ENCODE data around the gene ARSK. TPM values are rescaled to one million over a fixed set of nuclear protein-coding genes. Genes with fewer than 3 reads are reported as not detected.

Gene ARSK
- total and polyA plus RNA-seq, 2 experiments from 2014 or later = 23.2 to 40.8 TPM

GRCh38 chr5:95554331-95554646, 612 bp upstream of the ARSK start (continued):
- no peak for TF ChIP-seq ZNF462 (CRISPR knock-in tag; IDR thresholded peaks at IDR 0.05)
- TF ChIP-seq, protein P1, sequence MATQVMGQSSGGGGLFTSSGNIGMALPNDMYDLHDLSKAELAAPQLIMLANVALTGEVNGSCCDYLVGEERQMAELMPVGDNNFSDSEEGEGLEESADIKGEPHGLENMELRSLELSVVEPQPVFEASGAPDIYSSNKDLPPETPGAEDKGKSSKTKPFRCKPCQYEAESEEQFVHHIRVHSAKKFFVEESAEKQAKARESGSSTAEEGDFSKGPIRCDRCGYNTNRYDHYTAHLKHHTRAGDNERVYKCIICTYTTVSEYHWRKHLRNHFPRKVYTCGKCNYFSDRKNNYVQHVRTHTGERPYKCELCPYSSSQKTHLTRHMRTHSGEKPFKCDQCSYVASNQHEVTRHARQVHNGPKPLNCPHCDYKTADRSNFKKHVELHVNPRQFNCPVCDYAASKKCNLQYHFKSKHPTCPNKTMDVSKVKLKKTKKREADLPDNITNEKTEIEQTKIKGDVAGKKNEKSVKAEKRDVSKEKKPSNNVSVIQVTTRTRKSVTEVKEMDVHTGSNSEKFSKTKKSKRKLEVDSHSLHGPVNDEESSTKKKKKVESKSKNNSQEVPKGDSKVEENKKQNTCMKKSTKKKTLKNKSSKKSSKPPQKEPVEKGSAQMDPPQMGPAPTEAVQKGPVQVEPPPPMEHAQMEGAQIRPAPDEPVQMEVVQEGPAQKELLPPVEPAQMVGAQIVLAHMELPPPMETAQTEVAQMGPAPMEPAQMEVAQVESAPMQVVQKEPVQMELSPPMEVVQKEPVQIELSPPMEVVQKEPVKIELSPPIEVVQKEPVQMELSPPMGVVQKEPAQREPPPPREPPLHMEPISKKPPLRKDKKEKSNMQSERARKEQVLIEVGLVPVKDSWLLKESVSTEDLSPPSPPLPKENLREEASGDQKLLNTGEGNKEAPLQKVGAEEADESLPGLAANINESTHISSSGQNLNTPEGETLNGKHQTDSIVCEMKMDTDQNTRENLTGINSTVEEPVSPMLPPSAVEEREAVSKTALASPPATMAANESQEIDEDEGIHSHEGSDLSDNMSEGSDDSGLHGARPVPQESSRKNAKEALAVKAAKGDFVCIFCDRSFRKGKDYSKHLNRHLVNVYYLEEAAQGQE (IDR thresholded peaks at IDR 0.05; ENCODE audit: unreplicated experiment) = no peak
- no peak for TF ChIP-seq POLR2AphosphoS5 (IDR thresholded peaks at IDR 0.05; ENCODE audit: low read depth)
- TF ChIP-seq ZNF331 (CRISPR knock-in tag; IDR thresholded peaks at IDR 0.05; ENCODE audit: low read depth) = no peak
- no peak for TF ChIP-seq NANOG (IDR thresholded peaks at IDR 0.05; ENCODE audit: borderline replicate concordance)
- TF ChIP-seq EZH2phosphoT487 (IDR thresholded peaks at IDR 0.05; ENCODE audit: unreplicated experiment) = no peak
- no peak for TF ChIP-seq EZH2 (IDR thresholded peaks at IDR 0.05; ENCODE audit: low read depth, unreplicated experiment)
- TF ChIP-seq CREB1 (CRISPR knock-in tag; IDR thresholded peaks at IDR 0.05; ENCODE audit: low read depth) = no peak

Measured in GM23338 (cell line).